Astrocyte (in vitro differentiated cells and primary cell): Measurements from ENCODE around the gene FANCF. TPM values are rescaled to one million over a fixed set of nuclear protein-coding genes. Genes with fewer than 3 reads are reported as not detected.

Experiments used
- DNase-seq: peaks from one replicate; pipeline ENCODE4 v3.0.0-alpha.2; 2010; ENCODE audit warnings: low read depth
- FAIRE-seq: peaks from 2 replicates; lab custom pipeline; 2011; peaks lifted over from hg19 to GRCh38; lab: Jason Lieb, UNC
- H2AFZ ChIP-seq: 2 replicates; pipeline ENCODE4 v1.6.0; 2012; ENCODE audit warnings: low read depth, low read length, inconsistent platforms
- H3K27ac ChIP-seq: 2 replicates; pipeline ENCODE4 v1.5.1; 2011; ENCODE audit warnings: low read depth, low read length, inconsistent platforms
- H3K27me3 ChIP-seq: 2 replicates; pipeline ENCODE4 v1.6.0; 2011; ENCODE audit warnings: low read length, inconsistent platforms; ENCODE audit not compliant: insufficient read depth
- H3K36me3 ChIP-seq: 2 replicates; pipeline ENCODE4 v1.5.1; 2011; ENCODE audit warnings: low read length, inconsistent platforms; ENCODE audit not compliant: insufficient read depth
- H3K4me1 ChIP-seq: 2 replicates; pipeline ENCODE4 v1.5.1; 2011; ENCODE audit warnings: low read length, inconsistent platforms; ENCODE audit not compliant: insufficient read depth
- H3K4me2 ChIP-seq: 2 replicates; pipeline ENCODE4 v1.6.0; 2012; ENCODE audit warnings: low read length, inconsistent platforms
- H3K4me3 ChIP-seq: 2 replicates; pipeline ENCODE4 v1.5.1; 2011; ENCODE audit warnings: low read depth, mild to moderate bottlenecking, low read length, inconsistent platforms; ENCODE audit not compliant: insufficient read depth
- H3K79me2 ChIP-seq: 2 replicates; pipeline ENCODE4 v1.6.0; 2012; ENCODE audit warnings: mild to moderate bottlenecking, low read length, inconsistent platforms; ENCODE audit not compliant: insufficient read depth
- H3K9ac ChIP-seq: 2 replicates; pipeline ENCODE4 v1.6.0; 2012; ENCODE audit warnings: mild to moderate bottlenecking, low read length, inconsistent platforms
- H3K9me3 ChIP-seq: 2 replicates; pipeline ENCODE4 v1.5.1; 2012; ENCODE audit warnings: low read depth, mild to moderate bottlenecking, low read length, inconsistent platforms; ENCODE audit not compliant: insufficient read depth
- H4K20me1 ChIP-seq: 2 replicates; pipeline ENCODE4 v1.6.0; 2012; ENCODE audit warnings: low read length, inconsistent platforms; ENCODE audit not compliant: insufficient read depth
- H3K27ac Mint-ChIP-seq: one replicate; pipeline ENCODE4 v1.8.0; 2021; ENCODE audit warnings: mild to moderate bottlenecking, mixed read lengths; ENCODE audit not compliant: unreplicated experiment
- H3K27me3 Mint-ChIP-seq: one replicate; pipeline ENCODE4 v1.8.0; 2021; ENCODE audit warnings: low read depth, mixed read lengths; ENCODE audit not compliant: unreplicated experiment
- H3K36me3 Mint-ChIP-seq: one replicate; pipeline ENCODE4 v1.8.0; 2021; ENCODE audit warnings: low read depth, mixed read lengths; ENCODE audit not compliant: unreplicated experiment
- H3K4me1 Mint-ChIP-seq: one replicate; pipeline ENCODE4 v1.8.0; 2021; ENCODE audit warnings: low read depth, mixed read lengths; ENCODE audit not compliant: unreplicated experiment
- H3K4me3 Mint-ChIP-seq: one replicate; pipeline ENCODE4 v1.8.0; 2021; ENCODE audit warnings: mild to moderate bottlenecking, moderate library complexity, mixed read lengths; ENCODE audit not compliant: unreplicated experiment
- H3K9me3 Mint-ChIP-seq: one replicate; pipeline ENCODE4 v1.8.0; 2021; ENCODE audit warnings: mild to moderate bottlenecking, mixed read lengths; ENCODE audit not compliant: unreplicated experiment
- CTCF ChIP-seq: IDR thresholded peaks from 2 replicates; pipeline ENCODE4 v1.5.1; 2011; ENCODE audit warnings: low read depth, mild to moderate bottlenecking, inconsistent platforms, low read length, moderate library complexity; ENCODE audit not compliant: insufficient read depth
- EZH2 ChIP-seq: IDR thresholded peaks from 2 replicates; pipeline ENCODE4 v1.6.1; 2012; ENCODE audit warnings: mild to moderate bottlenecking, low read length, inconsistent platforms; ENCODE audit not compliant: insufficient read depth
- total RNA-seq: library from RNA; stranded (reverse); gene quantifications from 2 replicates; pipeline ENCODE4 v1.2.1, GENCODE V29; 2021

Gene FANCF
- total RNA-seq, 1 donor from 2014 or later = 7.9 TPM

- FAIRE-seq (no peak), DNase-seq (no peak)
- H3K36me3 ChIP-seq = no peaks in the 10 kb centered on the region
- no peak overlapping the region for H3K4me3 ChIP-seq
- H2AFZ ChIP-seq = no peak overlapping the region
- H3K4me2 ChIP-seq = no peak overlapping the region
- H3K79me2 ChIP-seq = no peaks in the 10 kb centered on the region
- no peak for TF ChIP-seq EZH2
- TF ChIP-seq CTCF = no peak
- no peaks in the 10 kb centered on the region for H3K27me3 ChIP-seq
- H3K27ac ChIP-seq = no peak overlapping the region
- no peak overlapping the region for H3K27ac Mint-ChIP-seq
- H3K9me3 Mint-ChIP-seq = no peaks in the 10 kb centered on the region
- no peaks in the 10 kb centered on the region for H4K20me1 ChIP-seq
- H3K27me3 Mint-ChIP-seq = no peaks in the 10 kb centered on the region
- no peaks in the 10 kb centered on the region for H3K9me3 ChIP-seq
- H3K4me1 ChIP-seq = no peaks in the 10 kb centered on the region
- H3K36me3 Mint-ChIP-seq = no peaks in the 10 kb centered on the region
- H3K4me3 Mint-ChIP-seq = no peak overlapping the region
- H3K4me1 Mint-ChIP-seq = peaks cover 6% of the 10 kb centered on the region
- no peak overlapping the region for H3K9ac ChIP-seq
These were observed 10.1 kb upstream of the FANCF start for GRCh38 chr11:22635689-22636088.

DNA sequence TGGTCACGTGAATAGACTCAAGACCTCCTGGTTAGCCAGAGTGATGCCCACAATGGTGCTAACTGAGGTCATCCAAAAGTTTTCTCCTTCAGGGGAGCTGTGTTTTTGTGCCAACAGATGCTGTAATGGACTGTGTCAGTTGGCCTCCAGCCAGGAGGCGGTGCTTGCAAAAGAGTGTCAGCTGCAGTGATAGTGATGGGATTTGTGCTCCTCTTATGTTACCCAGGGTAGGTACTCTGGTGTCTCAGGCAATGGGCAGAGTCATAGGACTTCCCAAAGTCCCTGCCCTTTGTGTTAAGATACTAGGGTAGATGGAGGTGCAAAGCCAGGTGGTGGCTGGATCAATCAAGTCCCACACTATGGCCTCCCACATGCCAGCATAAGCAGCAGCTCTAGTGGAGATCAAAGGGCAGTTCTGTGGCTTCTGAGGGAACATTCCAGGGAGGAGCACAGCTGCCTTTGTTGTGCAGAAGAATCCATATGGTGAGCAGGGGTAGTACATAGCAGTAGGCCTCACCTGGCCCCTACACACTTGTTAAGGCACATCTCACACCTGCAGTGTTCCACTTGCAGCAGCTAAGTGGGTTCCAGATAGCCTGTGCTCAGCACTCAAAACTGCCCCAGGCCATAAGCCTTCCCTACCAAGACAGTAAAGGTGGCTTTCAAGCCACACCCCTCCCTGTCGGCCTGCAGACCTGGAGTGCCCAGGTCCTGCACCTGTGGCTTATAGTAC, 9.4 kb upstream of the FANCF start:
- Mint-ChIP-seq H3K4me1 (peaks cover 6% of the 10 kb centered on the region), H3K36me3 (no peaks in the 10 kb centered on the region), H3K9me3 (no peaks in the 10 kb centered on the region), H3K27ac (peak overlapping the region; percentile 31), H3K4me3 (no peak overlapping the region), H3K27me3 (no peaks in the 10 kb centered on the region)
- H3K4me2 ChIP-seq = no peak overlapping the region
- H3K36me3 ChIP-seq = no peaks in the 10 kb centered on the region
- TF ChIP-seq CTCF (no peak), EZH2 (no peak)
- no peak overlapping the region for H2AFZ ChIP-seq
- DNase-seq (peak; percentile 7), FAIRE-seq (no peak)
- no peaks in the 10 kb centered on the region for H3K27me3 ChIP-seq
- H3K9me3 ChIP-seq = no peaks in the 10 kb centered on the region
- no peaks in the 10 kb centered on the region for H4K20me1 ChIP-seq
- H3K4me1 ChIP-seq = no peaks in the 10 kb centered on the region
- H3K27ac ChIP-seq = no peak overlapping the region
- no peak overlapping the region for H3K9ac ChIP-seq
- H3K4me3 ChIP-seq = no peak overlapping the region
- H3K79me2 ChIP-seq = no peaks in the 10 kb centered on the region

GRCh38 chr11:22633354-22633902, 7.8 kb upstream of the FANCF start:
- TF ChIP-seq CTCF = no peak
- no peak for TF ChIP-seq EZH2
- no peaks in the 10 kb centered on the region for H3K79me2 ChIP-seq
- H4K20me1 ChIP-seq = no peaks in the 10 kb centered on the region
- H3K27ac ChIP-seq = no peak overlapping the region
- Mint-ChIP-seq H3K36me3 (no peaks in the 10 kb centered on the region), H3K27ac (no peak overlapping the region), H3K4me3 (no peak overlapping the region), H3K4me1 (peaks cover 6% of the 10 kb centered on the region), H3K9me3 (no peaks in the 10 kb centered on the region), H3K27me3 (no peaks in the 10 kb centered on the region)
- no peak overlapping the region for H3K4me3 ChIP-seq
- H3K36me3 ChIP-seq = no peaks in the 10 kb centered on the region
- H3K4me2 ChIP-seq = no peak overlapping the region
- H3K27me3 ChIP-seq = no peaks in the 10 kb centered on the region
- FAIRE-seq (no peak), DNase-seq (no peak)
- H3K4me1 ChIP-seq = no peaks in the 10 kb centered on the region
- no peak overlapping the region for H2AFZ ChIP-seq
- H3K9me3 ChIP-seq = no peaks in the 10 kb centered on the region
- no peak overlapping the region for H3K9ac ChIP-seq
